ENCODE measurements around the gene UBQLN4.
A peak's percentile ranks its signal among the peaks of the same experiment; 100 is the strongest.

The UBQLN4 gene
- total RNA-seq: 10.2 to 36.9 (median 22.6) reads per million in 18 experiments

DNA sequence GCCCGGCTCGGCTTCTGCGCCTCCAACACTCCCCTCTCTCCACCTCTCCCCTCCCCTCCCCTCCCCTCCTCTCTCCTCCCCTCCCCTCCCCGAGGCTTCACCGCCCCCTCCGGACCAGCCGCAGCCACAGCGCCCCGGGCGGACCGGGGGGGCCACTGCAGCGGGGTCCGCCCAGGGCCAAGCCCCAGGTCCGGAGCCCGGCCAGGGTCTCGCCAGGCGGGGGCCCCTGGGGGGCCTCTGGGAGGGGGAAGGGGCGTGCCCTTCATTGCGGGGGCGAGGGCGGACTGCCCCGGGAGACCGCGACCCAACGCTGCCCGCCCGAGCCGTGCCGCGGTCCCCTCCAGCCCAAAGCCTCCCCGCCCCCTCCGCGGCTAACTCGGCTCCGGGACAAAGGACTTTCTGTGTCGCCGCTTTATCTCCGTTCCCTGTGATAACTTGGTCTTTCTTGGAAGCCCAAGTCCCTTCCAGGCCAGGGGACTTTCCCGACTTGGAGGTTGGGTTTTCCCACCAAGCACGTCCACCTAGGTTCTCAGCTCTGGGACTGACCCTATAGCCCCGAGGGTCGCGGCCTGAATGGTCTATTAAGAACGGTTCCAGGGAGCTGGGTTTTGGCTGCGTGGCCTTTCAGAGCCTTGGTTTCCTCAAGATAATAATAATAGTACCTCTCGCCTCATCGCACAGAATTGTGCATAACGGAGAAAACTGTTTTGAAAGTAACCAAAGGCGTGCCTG, at the start of gene UBQLN4:
UBQLN4 (minus strand) TSS at position 31 of the 732 bp plus-strand sequence. CDS start 97 bp downstream, outside the sequence.
- DNase-seq: peak; percentile 80 to 88

DNA sequence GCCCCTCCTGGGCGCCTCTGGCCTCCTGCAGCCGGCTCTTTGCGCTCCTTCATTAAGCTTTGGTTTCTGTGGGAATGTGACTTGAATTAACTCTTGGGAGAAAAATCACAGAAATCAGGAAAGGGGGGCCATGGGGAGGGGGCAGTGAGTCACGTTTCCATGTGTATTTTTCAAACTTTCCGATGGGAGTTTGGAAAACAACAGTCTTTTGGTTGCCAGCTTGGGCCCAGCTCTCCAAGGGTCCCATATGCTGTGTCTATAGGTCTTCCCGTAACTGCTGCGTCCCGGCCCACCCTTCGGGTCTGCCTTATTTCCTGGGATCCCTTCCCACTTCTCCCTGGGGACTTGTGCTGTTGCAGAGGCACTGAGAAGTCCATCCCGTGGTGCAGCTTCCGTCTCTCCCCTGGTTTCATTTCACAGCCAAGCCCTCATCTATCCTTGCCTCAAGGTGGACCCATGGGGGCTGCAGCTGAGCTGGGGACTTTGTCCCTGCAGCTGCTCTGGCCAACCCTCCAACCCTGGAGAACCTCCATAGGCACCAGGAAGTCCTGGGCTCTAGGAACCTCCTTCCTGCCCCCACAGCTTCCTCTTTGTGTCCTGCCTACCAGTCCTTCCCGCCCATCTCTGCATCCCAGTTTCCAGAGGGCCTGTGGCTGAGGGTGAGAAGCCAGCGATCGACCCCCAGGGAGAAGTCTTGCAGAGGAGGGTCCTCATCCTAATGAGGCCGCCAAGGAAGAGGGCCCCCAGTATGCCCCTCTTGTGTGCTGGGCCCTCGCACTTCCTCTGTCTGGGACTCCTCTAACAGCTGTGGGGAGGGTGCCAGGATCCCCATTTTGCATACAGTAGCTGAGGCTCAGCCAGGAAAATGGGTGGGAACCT, 49.3 kb upstream of the UBQLN4 start:
- DNase-seq: peak; percentile 67 to 75

DNA sequence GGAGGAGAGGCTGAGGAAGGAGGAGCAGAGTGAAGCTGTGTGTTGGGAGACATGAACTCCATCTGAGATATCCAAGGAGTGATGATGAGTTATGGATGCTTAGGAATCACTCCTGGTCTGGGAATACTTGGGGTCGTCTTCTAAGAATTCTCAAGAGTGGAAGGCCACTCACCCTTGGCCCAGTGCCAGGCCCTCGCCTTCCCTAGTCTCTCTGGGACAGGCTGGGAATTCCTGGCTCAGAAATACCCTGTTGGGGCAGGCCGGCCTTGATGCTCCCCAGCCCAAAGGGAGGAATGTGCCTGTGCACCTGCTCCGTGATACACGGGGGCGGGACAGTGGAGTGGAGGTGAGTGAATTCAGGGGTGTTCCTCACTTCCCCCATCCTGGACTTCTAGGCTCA, 48.3 kb upstream of the UBQLN4 start:
- no peak for DNase-seq

DNA sequence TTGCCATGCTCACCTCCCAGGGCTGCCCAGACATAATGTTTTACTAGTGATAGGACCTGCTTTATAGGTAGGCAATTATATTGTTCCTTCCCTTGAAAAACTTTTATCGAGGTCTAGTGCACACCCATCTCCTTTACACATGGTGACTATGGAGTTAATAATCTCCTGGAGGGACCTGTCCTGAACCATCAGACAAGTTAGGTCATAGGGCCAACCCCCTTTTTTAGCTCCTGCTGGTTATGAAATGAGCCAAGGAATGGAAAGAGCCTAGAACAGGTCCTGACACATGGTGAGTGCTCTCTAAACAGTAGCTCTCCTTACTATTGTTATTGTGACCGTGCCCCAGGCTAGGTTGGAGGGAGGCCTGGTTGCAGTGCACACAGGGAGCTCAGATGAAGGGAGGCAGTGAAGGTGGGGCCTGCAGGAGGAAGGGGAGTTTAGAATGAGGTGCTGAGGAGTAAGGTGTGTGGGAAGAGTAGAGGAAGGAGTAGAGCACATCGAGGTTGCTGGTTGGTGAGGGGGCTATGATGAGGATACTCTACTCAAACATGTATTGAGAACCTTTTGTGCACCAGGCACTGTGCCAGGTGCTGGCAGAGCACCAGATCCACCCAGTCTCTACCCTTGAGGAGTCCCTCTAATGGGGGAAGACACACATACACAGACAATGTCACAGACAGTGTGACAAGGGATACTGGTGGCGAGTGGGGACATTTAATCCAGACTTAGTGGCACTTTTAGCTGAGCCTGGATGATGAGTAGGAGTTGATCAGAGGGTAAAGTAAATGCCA, 46.8 kb upstream of the UBQLN4 start:
- no peak for DNase-seq

DNA sequence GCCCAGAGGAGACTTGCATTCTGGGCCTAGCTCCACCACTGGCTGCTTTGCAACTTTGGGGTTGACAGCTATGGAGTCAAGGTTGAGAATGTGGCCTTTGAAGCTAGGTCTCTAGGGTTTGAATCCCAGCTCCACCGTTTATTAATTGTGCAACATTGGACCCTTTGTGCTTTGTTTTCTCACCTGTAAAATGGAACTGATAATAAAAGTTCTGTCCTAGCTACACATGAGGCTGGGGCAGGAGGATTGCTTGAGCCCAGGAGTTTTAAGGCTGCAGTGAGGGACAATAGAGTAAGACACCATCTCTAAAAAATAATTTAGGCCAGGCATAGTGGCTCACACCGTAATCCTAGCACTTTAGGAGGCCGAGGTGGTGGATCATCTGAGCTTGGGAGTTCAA, 45.7 kb upstream of the UBQLN4 start:
- DNase-seq: no peak

DNA sequence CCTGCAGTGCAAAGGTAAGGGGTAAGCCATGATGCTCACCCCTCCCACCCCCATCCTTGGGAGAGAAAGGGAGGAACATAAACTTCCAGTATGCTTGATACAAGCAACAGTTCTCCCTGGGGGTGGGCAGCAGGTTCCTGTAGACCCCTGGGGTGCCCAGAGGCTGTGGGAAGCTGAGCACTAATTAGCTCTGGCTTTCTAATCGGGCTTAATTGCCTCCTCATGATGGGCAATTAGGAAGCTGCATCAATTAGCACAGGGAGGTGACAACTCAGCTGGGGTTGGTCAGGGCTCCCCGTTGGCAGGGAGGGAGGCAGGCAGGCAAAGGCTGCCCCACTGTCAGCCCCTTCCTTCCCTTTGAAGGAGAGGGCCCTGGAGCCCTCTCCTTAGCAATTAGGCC, 45.2 kb upstream of the UBQLN4 start:
- DNase-seq: no peak

DNA sequence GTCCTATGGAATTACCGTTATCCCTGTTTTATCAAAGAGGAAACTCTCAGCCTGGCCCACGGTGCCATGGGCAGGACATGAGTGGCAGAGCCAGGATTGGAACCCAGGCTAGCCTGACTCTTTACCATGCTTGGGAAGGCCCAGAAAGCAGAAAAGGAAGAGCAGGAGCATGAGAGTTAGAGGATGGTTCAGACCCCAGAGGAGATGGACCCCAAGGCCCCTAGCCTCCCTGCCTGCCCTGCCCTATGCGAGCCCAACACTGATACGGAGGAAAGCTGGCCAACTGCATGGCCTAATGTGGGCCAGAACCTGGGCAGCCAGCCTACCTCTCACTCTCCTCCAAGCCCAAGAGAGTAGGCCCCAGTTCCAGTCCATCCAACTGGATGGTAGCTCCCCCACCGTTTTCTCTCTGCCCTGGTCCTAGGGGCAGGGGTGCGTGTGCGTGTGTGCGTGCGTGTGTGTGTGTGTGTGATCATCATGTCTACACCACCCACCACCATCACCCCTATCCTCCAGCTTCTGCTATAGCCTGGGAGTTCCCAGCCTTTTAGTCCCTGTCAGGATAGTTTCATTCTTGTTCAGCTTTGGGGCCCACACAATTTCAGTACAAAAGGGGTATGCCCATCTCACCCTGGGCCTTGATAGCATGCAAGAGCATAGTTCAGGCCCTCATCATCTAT, 44.0 kb upstream of the UBQLN4 start:
- DNase-seq: no peak

DNA sequence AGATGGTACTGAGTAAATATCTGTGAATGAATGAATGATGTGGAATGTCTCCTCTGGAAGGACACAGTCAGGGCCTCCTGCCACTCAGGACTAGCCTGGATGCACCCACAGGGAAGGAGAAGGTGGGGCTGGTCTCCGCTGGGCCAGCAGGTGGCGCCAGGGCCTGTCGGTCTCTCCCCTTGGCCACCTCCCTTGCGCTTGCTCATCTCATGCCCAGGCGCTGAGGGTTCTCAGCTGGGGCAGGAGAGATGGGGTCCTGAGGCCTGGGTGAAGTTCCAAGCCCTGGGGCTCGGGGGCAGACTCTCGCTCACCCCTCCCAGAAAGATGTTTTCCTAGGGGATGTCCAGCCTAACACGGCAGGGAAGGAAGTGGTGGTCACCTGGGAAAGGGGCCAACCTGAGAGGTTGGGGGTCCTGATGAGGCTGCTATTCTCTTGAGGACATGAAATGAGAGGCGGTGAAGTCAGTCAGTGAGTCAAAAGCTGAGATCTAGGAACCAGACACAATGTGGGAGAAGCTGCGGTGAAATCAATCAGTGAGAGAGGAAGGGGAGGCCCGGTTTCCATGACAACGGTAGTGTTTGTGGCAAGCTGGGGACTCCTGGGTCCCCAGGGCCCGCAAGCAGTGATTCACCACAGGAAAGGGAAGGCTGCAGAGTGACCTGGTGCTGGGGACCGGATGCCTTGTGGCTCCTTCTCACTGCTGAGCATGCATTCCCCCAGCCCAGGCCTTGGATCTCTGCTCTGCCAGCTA, 43.2 kb upstream of the UBQLN4 start:
- peak; percentile 82 to 83 for DNase-seq

DNA sequence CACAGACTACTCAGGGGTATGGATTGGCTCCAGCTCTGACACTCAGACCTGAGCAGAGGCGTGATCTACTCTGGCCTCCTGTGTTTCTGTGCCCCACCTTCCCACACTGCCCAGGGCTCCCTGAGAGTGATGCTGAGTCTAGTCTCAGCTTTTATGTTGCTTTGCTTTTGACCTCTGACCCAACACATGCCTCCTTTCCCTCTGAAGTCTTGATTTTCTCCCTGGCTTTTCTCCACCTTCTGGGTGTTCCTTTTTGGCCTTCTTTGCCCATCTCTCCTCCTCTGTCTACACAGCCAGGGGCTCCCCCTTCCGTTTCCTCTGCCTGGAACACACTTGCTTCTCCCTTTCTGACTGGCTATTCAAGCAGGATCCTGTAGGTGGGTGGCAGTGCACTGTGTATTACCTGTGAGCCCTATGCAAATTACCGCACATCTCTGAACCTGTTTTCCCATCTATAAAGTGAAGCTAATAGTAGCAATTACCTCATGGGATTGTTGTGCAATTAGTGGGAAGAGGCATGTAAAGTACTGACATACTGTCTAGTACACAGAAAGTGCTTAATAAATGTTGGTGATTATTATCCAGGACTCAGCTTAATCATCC, 42.4 kb upstream of the UBQLN4 start:
- peak in 1 of 2 donors; percentile 29 for DNase-seq

DNA sequence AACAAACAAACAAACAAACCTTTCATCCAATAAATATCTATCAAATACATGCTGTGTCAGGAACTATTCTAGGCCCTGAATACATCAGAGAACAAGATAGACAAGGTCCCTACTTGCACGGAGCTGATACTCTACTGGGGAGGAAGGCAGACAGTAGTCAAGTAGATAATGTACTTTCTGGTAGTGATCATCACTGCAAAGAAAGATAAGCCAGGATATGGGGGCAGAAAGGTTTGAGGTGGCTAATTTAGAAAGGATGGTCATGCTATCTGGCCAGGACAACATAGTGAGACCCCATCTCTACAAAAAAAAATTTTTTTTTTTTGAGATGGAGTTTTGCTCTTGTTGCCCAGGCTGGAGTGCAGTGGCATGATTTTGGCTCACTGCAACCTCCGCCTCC, 38.0 kb upstream of the UBQLN4 start:
- DNase-seq: no peak

DNA sequence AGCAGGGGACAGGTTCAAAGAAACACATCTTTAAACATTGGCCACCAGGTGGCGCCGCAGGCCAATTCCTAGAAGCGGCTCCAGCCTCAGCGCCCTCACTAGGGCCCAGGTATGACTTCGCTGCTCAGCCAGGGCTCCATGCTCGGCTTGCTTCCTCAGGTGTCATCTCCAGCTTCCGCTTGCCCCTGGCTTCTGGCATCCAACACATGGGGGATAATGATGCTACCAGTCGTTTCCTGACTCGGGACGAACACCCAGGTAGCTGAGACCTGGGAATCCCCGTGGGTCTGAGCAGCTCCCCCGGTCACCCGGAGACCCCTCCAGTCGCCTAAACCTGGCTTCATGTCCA, 37.2 kb upstream of the UBQLN4 start:
- DNase-seq: peak; percentile 69 to 81

DNA sequence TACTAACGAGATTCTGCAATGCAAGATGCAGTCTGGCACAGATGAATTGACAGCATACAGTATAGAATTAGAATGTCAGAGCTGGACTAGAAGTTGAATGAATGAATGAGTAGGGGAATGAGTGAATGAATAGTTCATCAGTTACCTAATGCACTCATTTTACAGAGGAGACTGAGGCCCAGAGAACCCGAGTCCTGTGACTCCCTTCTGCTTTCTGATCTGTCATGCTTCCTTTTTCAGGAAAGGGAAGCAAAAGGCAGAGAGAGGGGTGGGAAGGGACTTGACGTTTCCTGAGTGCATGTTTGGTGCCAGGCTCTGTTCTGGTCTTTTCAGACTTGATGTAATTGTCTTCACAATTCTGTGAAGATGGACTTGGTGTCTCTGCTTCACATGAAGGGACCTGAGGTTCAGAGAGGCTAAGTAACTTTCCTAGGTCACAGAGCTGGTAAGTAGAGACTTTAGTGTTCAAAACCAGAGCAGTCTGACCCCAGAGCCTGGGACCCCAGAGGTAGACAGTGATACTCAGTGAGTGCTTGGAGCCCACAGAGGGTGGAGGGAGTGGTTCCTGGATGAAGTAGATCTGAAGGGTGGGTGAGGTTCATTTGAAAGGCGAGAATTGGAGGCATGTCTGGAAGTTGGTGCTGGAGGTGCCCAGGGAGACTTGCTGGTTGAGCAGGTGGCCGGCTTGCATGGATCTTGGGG, 36.7 kb upstream of the UBQLN4 start:
- DNase-seq: peak; percentile 90 to 93

DNA sequence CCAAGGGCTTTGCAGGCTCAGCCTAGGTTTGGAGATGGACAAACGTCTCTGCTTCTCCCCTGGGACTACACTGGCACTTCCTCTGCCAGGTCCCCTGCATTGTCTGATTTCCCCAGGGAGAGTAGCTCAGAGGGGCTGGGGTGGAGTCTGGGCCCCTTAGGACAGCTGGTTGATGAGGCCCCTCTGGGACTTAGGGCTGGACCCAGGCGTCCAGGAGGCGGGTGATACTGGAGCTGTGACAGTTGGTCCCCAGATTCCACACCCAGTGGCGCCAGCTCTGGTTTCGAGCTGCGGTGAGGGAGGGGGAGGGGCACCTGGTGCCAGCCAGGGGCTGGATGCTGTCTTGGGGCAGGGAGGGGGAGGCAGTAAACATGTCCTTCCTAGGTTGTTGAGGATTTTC, 36.1 kb upstream of the UBQLN4 start:
- DNase-seq: no peak

DNA sequence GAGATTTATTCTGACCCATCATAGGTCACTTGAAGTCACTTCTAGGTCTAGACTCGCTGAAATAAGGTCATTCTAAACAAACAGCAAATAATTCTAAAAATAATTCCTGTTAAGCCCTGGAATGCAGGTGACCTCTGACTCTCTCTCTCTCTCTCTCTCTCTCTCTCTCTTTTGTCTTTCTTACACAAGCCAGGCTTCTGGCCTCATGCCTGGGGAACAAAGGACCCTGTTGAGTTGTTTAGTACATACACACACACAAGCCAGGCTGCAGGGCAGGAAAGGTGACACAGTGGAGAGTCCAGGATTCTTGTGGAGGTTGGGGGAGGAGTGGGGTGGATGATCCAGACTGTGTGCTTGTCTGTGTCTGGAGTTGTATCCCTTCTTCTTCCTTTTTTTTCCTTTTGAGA, 32.7 kb upstream of the UBQLN4 start:
- no peak for DNase-seq

DNA sequence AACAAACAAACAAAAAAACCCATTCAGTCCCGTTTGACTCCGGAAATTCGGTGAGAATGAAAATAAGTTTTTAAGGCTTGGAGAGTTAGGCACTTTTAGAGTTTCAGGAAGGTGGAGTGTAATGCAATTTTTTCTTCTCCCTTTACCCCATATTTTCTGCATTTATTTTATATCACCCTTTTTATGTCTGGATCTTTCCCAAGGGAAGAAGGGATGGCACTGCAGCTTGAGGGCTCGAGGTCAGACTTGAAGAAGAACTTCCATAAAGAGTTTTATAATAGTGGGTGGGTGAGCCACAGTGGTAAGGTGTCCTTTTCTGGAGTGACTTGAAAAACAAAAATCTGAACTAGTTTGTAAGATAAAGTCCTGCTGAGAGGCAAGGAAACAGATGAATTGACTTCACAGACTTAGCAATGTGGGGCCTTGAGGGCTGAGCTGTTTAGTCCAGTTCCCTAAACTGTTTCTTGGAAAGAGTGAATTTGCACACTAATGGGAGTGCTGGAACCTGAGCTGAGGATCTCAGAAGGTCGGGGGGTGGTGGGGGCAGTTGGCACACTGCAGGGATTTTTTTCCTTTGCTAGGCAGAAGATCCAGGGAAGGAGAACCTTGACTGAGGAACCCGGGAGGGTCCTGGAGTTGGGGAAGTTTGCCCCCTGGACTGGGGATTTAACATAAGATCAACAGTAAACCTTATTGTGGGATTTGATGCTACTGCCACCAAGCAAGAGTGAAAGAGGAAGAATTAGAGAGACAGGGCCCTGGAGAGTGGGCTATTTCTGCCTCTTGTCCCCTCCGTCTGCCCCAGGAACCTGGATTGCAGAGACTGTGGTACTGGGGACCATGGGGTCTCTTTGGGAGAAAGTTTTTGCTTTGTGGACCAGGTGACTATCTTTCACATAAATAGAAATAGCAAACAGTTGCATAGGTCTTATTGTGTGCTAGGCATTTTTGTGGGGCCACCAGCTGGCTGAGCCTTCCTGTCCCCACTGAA, 30.5 kb upstream of the UBQLN4 start:
- DNase-seq: peak; percentile 29 to 55

DNA sequence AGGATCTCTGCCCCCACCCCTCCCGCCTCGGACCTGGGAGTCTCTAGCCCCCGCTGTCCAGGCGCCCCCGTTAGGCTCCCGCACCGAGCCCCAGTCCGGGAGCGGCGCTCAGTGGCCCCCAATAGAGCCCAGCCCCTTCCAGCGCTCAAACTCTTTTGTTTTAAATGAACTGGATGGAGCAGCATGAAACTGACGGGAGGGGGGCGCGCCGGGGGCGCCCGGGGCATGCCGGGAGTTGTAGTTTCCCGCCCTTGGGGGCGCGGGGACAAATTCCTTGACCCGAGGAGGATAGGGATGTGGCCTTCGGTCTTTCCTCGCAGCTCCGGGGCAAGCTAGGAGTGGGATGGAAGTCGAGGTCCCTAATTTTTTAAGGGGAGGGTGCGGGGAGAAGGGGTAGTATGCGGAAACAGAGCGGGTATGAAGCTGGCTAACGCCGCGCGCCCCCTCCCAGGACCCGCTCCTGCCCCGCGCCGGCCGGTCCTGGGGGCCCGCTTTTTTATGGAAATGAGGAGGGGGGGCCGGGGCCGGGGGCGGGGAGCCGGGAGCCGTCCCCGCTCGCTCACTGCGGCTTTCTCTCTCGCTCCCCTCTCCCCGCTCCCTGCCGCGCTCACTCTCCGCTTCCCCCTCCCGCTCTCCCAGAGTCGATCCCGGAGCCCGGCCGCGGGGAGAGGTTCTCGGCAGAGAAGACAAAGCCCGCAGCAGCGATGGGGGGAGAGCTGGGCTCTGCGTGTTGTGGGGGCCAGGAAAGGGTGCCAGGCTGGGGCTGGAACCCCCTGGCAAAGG, 28.9 kb upstream of the UBQLN4 start, which contains the start of gene MEX3A:
MEX3A (minus strand) TSS at position 157 of the 783 bp plus-strand sequence. CDS start 467 bp downstream, outside the sequence.
- DNase-seq: peak; percentile 56 to 58

DNA sequence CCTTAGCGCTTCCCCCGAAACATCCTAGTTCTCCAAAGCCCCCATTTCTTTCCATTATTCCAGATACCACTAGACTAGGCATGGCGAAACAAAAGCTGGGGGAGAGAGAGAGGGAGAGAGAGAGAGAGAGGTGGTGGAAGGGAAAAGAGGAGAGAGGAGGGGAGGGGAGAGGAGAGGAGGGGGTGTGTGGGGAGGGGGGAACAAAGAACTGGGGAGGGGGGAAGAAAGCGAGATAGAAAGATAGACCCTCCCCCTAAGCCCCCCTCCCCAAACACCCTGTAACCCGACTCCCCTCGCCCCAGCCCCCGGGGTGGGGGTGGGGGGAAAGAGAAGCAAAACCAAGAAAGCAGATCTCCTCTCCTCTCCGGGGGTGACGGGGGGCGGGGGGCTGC, 28.3 kb upstream of the UBQLN4 start:
- DNase-seq: no peak

DNA sequence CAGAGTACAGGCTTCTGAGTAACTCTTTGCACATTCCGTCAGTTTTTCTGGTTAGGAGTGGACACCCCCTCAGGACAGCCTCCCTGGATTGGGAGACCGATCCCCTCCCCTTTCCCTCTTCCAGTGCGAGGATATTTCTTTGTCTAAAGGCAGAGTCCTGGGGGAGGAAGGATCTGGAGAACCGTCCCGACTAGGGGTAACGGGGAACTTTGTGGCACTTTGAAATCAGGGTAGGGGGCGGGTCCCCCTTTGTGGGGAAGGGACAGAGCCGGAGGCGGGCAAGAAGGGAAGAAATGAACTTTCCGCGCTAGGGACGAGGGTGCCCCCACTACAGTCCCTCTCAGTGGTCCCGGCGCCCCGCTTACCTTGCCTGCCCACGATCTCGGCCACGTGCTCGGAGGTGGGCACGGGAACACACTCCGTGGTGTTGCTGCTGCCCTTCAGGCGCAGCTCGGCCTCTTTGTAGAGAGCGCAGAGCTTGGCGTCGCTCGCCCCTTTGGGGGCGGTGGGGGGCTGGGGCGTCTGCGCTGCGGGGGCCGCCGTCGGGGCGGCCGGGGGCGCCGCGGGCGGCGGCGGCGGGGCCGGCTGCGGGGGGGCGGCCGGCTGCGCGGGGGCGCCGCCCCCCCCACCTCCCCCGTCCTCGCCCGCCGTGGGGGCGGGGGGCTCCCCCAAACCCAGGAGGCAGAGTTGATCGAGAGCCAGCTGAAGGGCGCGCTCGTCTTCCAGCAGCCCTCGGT, 27.8 kb upstream of the UBQLN4 start:
- DNase-seq: no peak
